HepG2 (cell line): ENCODE results near the gene SMAD3. TPM values are rescaled to one million over a fixed set of nuclear protein-coding genes. Genes with fewer than 3 reads are reported as not detected.
A peak's percentile ranks its signal among the peaks of the same experiment; 100 is the strongest.

Source experiments
- BORCS8-MEF2B ChIP-seq: sonication (generic); formaldehyde crosslinking; IDR thresholded peaks from 2 replicates; pipeline ENCODE4 v1.8.0; 2022; ENCODE audit warnings: mild to moderate bottlenecking, missing genetic modification reagents
- CREM ChIP-seq, 2 experiments: sonication (generic) in 1 of 2; formaldehyde crosslinking in 1 of 2; IDR thresholded peaks; 2 replicates each; pipeline versions ENCODE4 v1.4.0 to v1.6.1; 2016 to 2020; ENCODE audit warnings: antibody characterized with exemption in 1 of 2, mild to moderate bottlenecking in 1 of 2, missing genetic modification reagents in 1 of 2
- FOXA3 ChIP-seq: IDR thresholded peaks from 2 replicates; pipeline ENCODE4 v1.6.1; 2016; ENCODE audit warnings: missing genetic modification reagents, missing compliant biosample characterization
- HINFP ChIP-seq: sonication (generic); formaldehyde crosslinking; IDR thresholded peaks from 2 replicates; pipeline ENCODE4 v1.4.0; 2020; ENCODE audit warnings: low read depth, mild to moderate bottlenecking, missing genetic modification reagents
- HOXA3 ChIP-seq: sonication (generic); formaldehyde crosslinking; IDR thresholded peaks from 2 replicates; pipeline ENCODE4 v1.5.0; 2020; ENCODE audit warnings: missing genetic modification reagents
- MED8 ChIP-seq: sonication (generic); formaldehyde crosslinking; IDR thresholded peaks from 2 replicates; pipeline ENCODE4 v1.8.1; 2023; ENCODE audit warnings: mild to moderate bottlenecking, missing genetic modification reagents; ENCODE audit not compliant: insufficient replicate concordance
- MTA1 ChIP-seq: sonication (generic); formaldehyde crosslinking; IDR thresholded peaks from 2 replicates; pipeline ENCODE4 v1.4.0; 2020; ENCODE audit warnings: missing genetic modification reagents, mild to moderate bottlenecking, borderline replicate concordance
- SMC3 ChIP-seq: IDR thresholded peaks from 2 replicates; pipeline ENCODE4 v1.6.1; 2011; ENCODE audit warnings: low read length, improper control_type of control experiment
- TAF1 ChIP-seq: sonication (generic); formaldehyde crosslinking; IDR thresholded peaks from 2 replicates; pipeline ENCODE4 v1.4.0; 2020; ENCODE audit warnings: missing genetic modification reagents
- TEAD3 ChIP-seq: optimal IDR thresholded peaks from 2 replicates; pipeline ENCODE3; 2016; ENCODE audit warnings: borderline replicate concordance
- ZFP36L1 ChIP-seq: sonication (generic); formaldehyde crosslinking; IDR thresholded peaks from 2 replicates; pipeline ENCODE4 v1.8.0; 2022; ENCODE audit warnings: mild to moderate bottlenecking, missing genetic modification reagents, moderate library complexity
- ZHX1 ChIP-seq: sonication (generic); formaldehyde crosslinking; IDR thresholded peaks from 2 replicates; pipeline ENCODE4 v1.8.1; 2022; ENCODE audit warnings: low read depth, mild to moderate bottlenecking, missing genetic modification reagents
- ZNF124 ChIP-seq: sonication (generic); formaldehyde crosslinking; IDR thresholded peaks from 2 replicates; pipeline ENCODE4 v1.4.0; 2020; ENCODE audit warnings: missing genetic modification reagents
- ZNF276 ChIP-seq: sonication (generic); formaldehyde crosslinking; IDR thresholded peaks from 2 replicates; pipeline ENCODE4 v1.4.0; 2020; ENCODE audit warnings: mild to moderate bottlenecking, low read depth, missing genetic modification reagents
- ZNF326 ChIP-seq: sonication (generic); formaldehyde crosslinking; IDR thresholded peaks from 2 replicates; pipeline ENCODE4 v1.4.0; 2020; ENCODE audit warnings: missing genetic modification reagents, borderline replicate concordance
- ZNF776 ChIP-seq: sonication (generic); formaldehyde crosslinking; IDR thresholded peaks from 2 replicates; pipeline ENCODE4 v1.4.0; 2020; ENCODE audit warnings: mild to moderate bottlenecking, missing genetic modification reagents
- polyA plus RNA-seq, 8 experiments: library from polyadenylated mRNA; depleted of rRNA in 3 of 8; stranded (reverse) in 7 of 8; unstranded in 1 of 8; fragments of >200 nt; fragmentation: Illumina TruSeq in 4 of 8; extraction: Trizol in 4 of 8; gene quantifications; 2 replicates each; pipeline versions ENCODE4 v1.2.1 to v1.2.3, GENCODE V29; 2011 to 2016; ENCODE audit warnings: low read depth in 4 of 8, missing spikeins in 1 of 8, mixed read lengths in 1 of 8; ENCODE audit not compliant: insufficient read depth in 1 of 8
- total RNA-seq, 5 experiments: library from RNA; depleted of rRNA; stranded (reverse); fragments of >200 nt; fragmentation: Illumina TruSeq; extraction: Trizol; gene quantifications; 2 replicates each; pipeline ENCODE4 v1.2.3, GENCODE V29; 2016; ENCODE audit warnings: low read depth in 1 of 5
- TF ChIP-seq, protein P1 (sequence below): sonication (generic); formaldehyde crosslinking; IDR thresholded peaks from 2 replicates; pipeline ENCODE4 v1.4.0; 2020; ENCODE audit warnings: missing genetic modification reagents
- TF ChIP-seq, protein P2 (sequence below): IDR thresholded peaks from 2 replicates; pipeline ENCODE4 v1.6.1; 2012; ENCODE audit warnings: low read depth, low read length, improper control_type of control experiment

Gene SMAD3
- total and polyA plus RNA-seq, 2 of the 13 experiments (the other 11 are each of a cell fraction or from before 2014, with no cell fraction given) = 8.6 to 56.3 TPM

DNA sequence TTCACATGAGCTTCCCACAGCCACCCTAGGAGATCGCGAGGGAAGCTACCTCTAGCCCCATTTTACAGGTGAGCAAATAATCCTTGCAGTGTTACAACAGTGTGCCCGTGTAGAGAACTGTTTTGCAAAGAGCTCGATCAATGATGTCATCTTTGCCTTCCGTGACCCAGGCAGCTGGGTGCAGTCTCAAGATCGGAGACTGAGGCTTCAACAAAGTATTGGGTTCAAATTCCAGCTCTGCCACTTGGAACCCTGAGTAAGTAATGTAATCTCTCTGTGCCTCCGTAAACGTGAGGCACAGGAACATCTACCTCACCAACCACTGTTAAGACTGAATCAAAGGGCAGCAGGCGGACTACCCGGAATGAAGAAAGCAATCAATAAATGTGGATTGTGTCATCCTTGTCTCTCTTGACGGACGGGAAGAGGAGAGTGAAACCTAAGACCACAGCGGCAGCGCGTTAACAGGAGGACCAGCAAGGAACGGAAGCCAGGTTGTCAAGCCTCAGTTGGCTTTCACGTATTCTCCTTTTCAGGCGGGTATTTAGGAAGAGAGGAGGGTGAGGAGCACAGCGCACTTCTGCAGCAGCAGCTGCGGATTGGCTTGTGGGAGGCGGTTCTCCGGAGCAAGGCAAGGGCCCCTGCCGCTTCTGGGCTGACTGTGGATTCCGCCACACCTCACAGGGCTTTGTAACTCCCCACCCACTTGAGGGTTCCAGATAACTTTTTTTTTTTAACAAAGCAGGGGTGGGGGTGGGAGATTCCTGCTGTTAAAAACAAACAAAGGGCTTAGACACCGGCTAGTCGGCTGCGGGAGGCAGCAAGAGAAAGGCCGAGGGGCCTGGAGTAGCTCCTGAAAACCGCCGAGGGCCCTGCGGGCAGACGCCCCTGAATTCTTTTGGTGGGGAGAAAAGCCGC lies 1.5 kb upstream of the SMAD3 start (continued):
- TF ChIP-seq ZNF276 (CRISPR knock-in tag) (0 out of 2 replicates have a peak, but pooled peaks have one; percentile 23), ZNF326 (CRISPR knock-in tag) (no peak), HOXA3 (CRISPR knock-in tag) (peak; percentile 83; the same call in 1 of the 2 replicates), HINFP (CRISPR knock-in tag) (peak; percentile 63; the same call in 1 of the 2 replicates), SMC3 (0 out of 2 replicates have a peak, but pooled peaks have one; percentile 28), MTA1 (CRISPR knock-in tag) (peak; percentile 91; the same call in 1 of the 2 replicates), CREM (IDR thresholded peaks at IDR 0.05) (peak; percentile 55; the same call in 1 of the 2 replicates), CREM (CRISPR knock-in tag; IDR thresholded peaks at IDR 0.05) (no peak), ZNF776 (CRISPR knock-in tag) (no peak), TEAD3 (CRISPR knock-in tag) (peak; percentile 65), BORCS8-MEF2B (CRISPR knock-in tag) (peak; percentile 67; the same call in 1 of the 2 replicates), ZHX1 (peak; percentile 84), MED8 (CRISPR knock-in tag) (peak; percentile 68), TAF1 (CRISPR knock-in tag) (peak; percentile 61), ZFP36L1 (peak; percentile 27; the same call in 1 of the 2 replicates), ZNF124 (CRISPR knock-in tag) (peak; percentile 65; the same call in 1 of the 2 replicates), FOXA3 (CRISPR knock-in tag) (peak; percentile 47; the same call in 1 of the 2 replicates)
- TF ChIP-seq, protein P1, sequence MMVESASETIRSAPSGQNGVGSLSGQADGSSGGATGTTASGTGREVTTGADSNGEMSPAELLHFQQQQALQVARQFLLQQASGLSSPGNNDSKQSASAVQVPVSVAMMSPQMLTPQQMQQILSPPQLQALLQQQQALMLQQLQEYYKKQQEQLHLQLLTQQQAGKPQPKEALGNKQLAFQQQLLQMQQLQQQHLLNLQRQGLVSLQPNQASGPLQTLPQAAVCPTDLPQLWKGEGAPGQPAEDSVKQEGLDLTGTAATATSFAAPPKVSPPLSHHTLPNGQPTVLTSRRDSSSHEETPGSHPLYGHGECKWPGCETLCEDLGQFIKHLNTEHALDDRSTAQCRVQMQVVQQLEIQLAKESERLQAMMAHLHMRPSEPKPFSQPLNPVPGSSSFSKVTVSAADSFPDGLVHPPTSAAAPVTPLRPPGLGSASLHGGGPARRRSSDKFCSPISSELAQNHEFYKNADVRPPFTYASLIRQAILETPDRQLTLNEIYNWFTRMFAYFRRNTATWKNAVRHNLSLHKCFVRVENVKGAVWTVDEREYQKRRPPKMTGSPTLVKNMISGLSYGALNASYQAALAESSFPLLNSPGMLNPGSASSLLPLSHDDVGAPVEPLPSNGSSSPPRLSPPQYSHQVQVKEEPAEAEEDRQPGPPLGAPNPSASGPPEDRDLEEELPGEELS (CRISPR knock-in tag) = peak; percentile 63
- TF ChIP-seq, protein P2, sequence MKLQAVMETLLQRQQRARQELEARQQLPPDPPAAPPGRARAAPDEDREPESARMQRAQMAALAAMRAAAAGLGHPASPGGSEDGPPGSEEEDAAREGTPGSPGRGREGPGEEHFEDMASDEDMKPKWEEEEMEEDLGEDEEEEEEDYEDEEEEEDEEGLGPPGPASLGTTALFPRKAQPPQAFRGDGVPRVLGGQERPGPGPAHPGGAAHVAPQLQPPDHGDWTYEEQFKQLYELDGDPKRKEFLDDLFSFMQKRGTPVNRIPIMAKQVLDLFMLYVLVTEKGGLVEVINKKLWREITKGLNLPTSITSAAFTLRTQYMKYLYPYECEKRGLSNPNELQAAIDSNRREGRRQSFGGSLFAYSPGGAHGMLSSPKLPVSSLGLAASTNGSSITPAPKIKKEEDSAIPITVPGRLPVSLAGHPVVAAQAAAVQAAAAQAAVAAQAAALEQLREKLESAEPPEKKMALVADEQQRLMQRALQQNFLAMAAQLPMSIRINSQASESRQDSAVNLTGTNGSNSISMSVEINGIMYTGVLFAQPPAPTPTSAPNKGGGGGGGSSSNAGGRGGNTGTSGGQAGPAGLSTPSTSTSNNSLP = peak; percentile 89
